Ovary (tissue), 3 donors: ENCODE results near the gene RBPJ.

Source experiments
- EP300 ChIP-seq: sonication (generic); formaldehyde crosslinking; IDR thresholded peaks from one replicate; pipeline ENCODE4 v1.6.1; 2017; ENCODE audit warnings: antibody characterized with exemption
- POLR2A ChIP-seq: fragments of 450-650 bp; IDR thresholded peaks from one replicate; pipeline ENCODE4 v1.6.1; 2017; ENCODE audit warnings: antibody characterized with exemption, mild to moderate bottlenecking, moderate library complexity
- TF ChIP-seq, protein P1 (sequence below), 3 donors: fragments of 450-650 bp in 2 of 3; fragments of 200-600 bp in 1 of 3; IDR thresholded peaks; one replicate each; pipeline versions ENCODE4 v1.5.1 to v1.8.0; 2016 to 2022; ENCODE audit warnings: antibody characterized with exemption in 3 of 3, mild to moderate bottlenecking in 1 of 3
- donor health status: DM: no; HTN: no; CAD: no.

DNA sequence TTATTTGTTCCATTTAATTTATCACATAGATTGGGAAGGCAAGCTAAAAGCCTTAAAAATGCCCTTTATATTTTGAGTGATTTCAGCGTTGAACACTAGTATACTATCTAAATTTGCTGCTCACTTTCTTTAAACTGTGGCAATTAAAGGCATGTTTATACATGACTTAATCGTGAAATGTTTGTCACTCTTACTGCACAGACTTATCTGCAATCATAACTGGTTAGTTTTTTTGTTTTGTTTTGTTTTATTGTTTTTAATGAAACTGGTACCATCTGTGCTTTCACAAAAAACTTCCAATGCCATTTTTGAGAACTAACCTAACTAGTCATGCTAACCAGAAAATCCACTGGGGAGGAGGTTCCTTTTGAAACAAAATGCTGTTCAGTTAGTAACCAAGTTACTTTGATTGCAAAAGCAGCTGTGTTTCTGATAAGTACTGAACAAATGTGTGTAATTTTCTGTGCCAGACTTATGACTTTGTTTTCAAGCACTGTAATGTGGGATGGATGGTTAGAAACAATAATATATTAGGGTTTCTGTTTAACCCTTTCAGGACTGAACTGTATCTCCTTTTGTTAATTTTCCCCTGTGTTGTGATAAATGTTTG lies 113.3 kb downstream of the RBPJ start:
- TF ChIP-seq, protein P1, sequence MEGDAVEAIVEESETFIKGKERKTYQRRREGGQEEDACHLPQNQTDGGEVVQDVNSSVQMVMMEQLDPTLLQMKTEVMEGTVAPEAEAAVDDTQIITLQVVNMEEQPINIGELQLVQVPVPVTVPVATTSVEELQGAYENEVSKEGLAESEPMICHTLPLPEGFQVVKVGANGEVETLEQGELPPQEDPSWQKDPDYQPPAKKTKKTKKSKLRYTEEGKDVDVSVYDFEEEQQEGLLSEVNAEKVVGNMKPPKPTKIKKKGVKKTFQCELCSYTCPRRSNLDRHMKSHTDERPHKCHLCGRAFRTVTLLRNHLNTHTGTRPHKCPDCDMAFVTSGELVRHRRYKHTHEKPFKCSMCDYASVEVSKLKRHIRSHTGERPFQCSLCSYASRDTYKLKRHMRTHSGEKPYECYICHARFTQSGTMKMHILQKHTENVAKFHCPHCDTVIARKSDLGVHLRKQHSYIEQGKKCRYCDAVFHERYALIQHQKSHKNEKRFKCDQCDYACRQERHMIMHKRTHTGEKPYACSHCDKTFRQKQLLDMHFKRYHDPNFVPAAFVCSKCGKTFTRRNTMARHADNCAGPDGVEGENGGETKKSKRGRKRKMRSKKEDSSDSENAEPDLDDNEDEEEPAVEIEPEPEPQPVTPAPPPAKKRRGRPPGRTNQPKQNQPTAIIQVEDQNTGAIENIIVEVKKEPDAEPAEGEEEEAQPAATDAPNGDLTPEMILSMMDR (IDR thresholded peaks at IDR 0.05): no peak
- TF ChIP-seq POLR2A (no peak), EP300 (no peak)
